GM19099 (cell line): ENCODE measurements around the gene CIC.
A peak's percentile ranks its signal among the peaks of the same experiment; 100 is the strongest.

Experiments used
- POLR2A ChIP-seq: IDR thresholded peaks from 3 replicates; pipeline ENCODE4 v1.6.1; 2011; ENCODE audit warnings: low read depth; ENCODE audit not compliant: insufficient read length; ENCODE audit errors: extremely low read depth

Gene CIC

GRCh38 chr19:42268704-42269477 is at the start of gene CIC:
Gene CIC, plus strand, starts transcription at chr19:42269252. Its CDS starts 2,532 bp downstream, at chr19:42271784.
- no peak for TF ChIP-seq POLR2A

- peak; percentile 81 for TF ChIP-seq POLR2A
Measured at GRCh38 chr19:42219812-42220750, 49.0 kb upstream of the CIC start, which contains the start of gene ZNF526. Gene ZNF526, plus strand, starts transcription at chr19:42220312. Its CDS starts 4,092 bp downstream, at chr19:42224404.

- TF ChIP-seq POLR2A, result no peak
Measured at GRCh38 chr19:42220751-42221097, 48.3 kb upstream of the CIC start.

- no peak for TF ChIP-seq POLR2A
Measured at GRCh38 chr19:42224940-42225717, 43.9 kb upstream of the CIC start.

- TF ChIP-seq POLR2A, result no peak
Measured at GRCh38 chr19:42225718-42226292, 43.2 kb upstream of the CIC start.

GRCh38 chr19:42226886-42227285 is 42.2 kb upstream of the CIC start:
- no peak for TF ChIP-seq POLR2A

GRCh38 chr19:42228641-42229040 is 40.4 kb upstream of the CIC start:
- peak; percentile 3 for TF ChIP-seq POLR2A

GRCh38 chr19:42229301-42229854 is 39.7 kb upstream of the CIC start:
- no peak for TF ChIP-seq POLR2A

- no peak for TF ChIP-seq POLR2A
Measured at GRCh38 chr19:42229855-42230351, 39.1 kb upstream of the CIC start.

GRCh38 chr19:42230571-42230970 is 38.5 kb upstream of the CIC start:
- TF ChIP-seq POLR2A, result no peak

GRCh38 chr19:42232435-42232834 is 36.6 kb upstream of the CIC start:
- TF ChIP-seq POLR2A, result no peak

GRCh38 chr19:42233106-42233505 is 35.9 kb upstream of the CIC start:
- TF ChIP-seq POLR2A, result no peak

- TF ChIP-seq POLR2A, result no peak
Measured at GRCh38 chr19:42233678-42234292, 35.3 kb upstream of the CIC start.

GRCh38 chr19:42234364-42234763 is 34.7 kb upstream of the CIC start:
- TF ChIP-seq POLR2A, result no peak
